Fibroblast of skin of right quadriceps (primary cell): Measurements from ENCODE around the gene MKNK2.
"Not testable (repeated sequence)": the region's sequence is repeated elsewhere in the genome, so short reads cannot be mapped to it uniquely, and the experiment has no call there.

Experiments
- DNase-seq: peaks from one replicate; pipeline ENCODE4 v3.0.0-alpha.2; 2013

MKNK2 gene

GRCh38 chr19:2050991-2051772 lies at the start of gene MKNK2:
Gene MKNK2, minus strand, starts transcription at chr19:2051244. Its CDS starts 393 bp downstream, at chr19:2050851.
- peak; percentile 86 for DNase-seq

- DNase-seq, result no peak
Measured at GRCh38 chr19:2100719-2101061, 49.6 kb upstream of the MKNK2 start.

DNA sequence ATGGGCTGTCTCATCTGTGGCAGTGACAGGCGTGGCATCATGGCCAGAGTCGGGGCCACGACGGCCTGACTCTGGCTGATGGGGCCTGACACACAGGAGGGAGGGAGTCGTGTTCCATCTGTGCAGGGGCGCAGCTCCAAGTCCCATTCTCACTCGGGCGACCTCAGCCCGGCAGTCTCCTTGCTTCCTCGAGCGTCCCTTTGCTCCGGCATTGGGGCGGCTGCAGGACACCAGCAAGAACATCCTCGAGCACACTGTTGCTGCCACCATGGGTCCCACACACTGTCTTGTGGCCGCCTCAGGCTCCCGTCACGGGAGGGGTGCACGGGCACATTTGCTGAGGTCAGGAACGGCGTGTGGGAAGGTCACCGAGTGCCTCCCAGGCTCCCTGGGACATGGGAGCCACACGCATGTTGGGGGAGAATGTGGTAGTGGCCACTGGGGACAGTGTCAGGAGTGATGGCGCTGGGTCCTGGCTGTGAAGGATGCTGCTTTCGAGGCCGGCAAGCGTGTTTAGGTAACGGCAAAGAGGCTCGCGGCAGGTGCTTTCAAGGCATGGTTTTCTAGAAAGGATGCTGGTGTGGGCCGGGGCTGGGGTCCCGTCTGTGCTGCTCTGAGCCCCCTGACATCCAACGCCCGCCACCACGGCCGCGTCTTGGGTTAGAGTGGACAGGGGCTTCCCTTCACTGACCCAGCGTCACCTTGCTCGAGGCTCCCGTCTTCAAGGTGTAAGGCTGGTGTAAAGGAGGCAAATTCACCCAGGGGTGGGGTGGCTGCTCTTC lies 49.1 kb upstream of the MKNK2 start:
- no peak for DNase-seq

DNA sequence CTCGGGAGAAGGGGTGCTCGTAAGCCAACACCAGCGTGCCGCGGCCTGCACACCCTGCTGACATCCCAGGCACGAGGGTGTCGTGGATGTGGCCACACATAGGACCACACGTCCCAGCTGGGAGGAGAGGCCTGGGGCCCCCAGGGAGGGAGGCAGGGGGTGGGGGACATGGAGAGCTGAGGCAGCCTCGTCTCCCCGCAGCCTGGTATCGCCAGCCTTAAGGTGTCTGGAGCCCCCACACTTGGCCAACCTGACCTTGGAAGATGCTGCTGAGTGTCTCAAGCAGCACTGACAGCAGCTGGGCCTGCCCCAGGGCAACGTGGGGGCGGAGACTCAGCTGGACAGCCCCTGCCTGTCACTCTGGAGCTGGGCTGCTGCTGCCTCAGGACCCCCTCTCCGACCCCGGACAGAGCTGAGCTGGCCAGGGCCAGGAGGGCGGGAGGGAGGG lies 48.0 kb upstream of the MKNK2 start:
- no peak for DNase-seq

GRCh38 chr19:2097886-2098327 lies 46.9 kb upstream of the MKNK2 start:
- no peak for DNase-seq

- no peak for DNase-seq
Measured at GRCh38 chr19:2097203-2097885, 46.3 kb upstream of the MKNK2 start.

DNA sequence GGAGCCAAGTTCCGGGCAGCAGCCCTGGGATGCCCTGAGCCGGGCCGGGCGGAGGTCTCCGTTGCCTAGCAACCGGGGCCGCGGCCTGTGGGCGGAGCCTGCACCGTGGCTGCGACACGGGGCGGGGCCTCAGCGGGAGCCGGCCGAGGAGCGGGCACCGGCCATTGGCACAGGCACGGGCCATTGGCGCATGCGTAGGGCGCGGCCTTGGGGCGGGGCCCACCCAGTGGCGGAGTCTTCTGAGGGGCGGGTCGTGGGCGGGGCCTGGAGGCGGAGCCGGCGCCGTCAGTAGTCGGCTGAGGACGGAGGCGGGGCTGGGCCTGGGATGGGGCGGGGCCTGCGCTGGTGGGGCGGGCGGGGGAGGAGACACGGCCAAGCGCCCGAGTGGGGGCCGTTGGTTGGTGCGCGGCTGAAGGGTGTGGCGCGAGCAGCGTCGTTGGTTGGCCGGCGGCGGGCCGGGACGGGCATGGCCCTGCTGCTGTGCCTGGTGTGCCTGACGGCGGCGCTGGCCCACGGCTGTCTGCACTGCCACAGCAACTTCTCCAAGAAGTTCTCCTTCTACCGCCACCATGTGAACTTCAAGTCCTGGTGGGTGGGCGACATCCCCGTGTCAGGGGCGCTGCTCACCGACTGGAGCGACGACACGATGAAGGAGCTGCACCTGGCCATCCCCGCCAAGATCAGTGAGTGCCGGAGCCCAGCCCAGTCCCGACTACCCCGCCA lies 45.6 kb upstream of the MKNK2 start, which contains the start of gene IZUMO4:
Gene IZUMO4 (plus strand): TSS at position 436 of the 723 bp plus-strand sequence. CDS start 31 bp downstream, at position 467.
- DNase-seq, result peak; percentile 97

DNA sequence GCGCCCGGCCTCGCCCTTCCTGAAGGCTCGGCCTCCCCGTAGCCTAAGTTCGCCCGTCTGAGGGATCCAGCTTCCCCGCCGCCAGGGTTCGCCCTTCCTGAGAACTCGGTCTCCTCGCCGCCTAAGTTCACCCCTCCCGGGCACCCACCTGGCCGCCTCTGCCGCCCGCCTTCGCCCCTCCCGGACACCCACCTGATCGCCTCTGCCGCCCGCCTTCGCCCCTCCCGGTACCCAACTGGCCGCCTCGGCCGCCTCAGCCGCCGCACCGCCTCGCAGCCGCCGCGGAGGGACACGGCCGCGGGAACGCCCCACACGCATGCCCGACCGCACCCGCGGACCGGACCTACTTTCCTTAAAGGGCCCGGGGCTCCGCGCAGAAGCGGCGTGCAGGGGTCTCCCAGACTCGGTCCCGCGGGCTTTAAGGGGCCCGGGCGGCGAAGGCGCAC lies 45.0 kb upstream of the MKNK2 start, which contains the start of gene MOB3A:
Gene MOB3A (minus strand): TSS at position 293 of the 446 bp plus-strand sequence. CDS start 17,766 bp downstream, outside the sequence.
- DNase-seq, result peak; percentile 96

DNA sequence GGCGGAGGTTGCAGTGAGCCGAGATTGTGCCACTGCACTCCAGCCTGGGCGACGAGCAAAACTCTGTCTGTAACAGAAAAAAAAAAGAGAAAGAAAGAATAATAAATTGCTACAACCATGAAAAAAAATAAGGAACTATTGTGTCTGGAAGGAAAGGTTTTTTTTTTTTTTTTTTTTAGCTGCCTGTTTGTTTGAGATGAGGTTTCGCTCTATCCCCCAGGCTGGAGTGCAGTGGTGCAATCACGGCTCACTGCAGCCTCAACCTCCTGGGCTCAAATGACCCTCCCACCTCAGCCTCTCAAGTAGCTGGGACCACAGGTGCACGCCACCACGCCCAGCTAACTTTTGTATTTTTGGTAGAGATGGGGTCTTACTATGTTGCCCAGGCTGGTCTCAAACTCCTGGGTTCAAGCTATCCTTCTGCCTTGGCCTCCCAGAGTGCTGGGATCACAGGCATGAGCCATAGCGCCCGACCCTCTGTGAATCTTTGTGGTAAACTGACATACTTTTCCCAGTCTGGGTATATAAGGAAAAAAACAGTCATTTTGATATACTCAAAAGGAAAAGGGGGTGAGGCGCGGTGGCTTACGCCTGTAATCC lies 41.0 kb upstream of the MKNK2 start:
- DNase-seq, result not testable (repeated sequence)

DNA sequence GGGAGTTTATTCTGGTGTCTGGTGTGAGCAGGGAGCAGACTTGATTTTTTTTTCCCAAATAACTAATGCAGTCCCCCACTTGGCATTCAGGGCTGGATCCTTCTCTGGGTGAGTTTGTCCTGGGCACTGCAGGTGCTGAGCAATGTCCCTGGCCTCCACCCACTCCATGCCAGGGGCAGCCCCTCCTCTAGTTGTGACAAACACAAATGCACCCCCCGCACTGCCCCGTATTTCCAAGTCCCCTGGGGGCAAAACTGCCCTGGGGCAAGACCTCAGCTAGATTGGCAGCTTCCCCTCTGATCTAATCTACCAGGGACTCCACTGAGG lies 38.6 kb upstream of the MKNK2 start:
- DNase-seq, result no peak

- no peak for DNase-seq
Measured at GRCh38 chr19:2089001-2089711, 38.1 kb upstream of the MKNK2 start.

DNA sequence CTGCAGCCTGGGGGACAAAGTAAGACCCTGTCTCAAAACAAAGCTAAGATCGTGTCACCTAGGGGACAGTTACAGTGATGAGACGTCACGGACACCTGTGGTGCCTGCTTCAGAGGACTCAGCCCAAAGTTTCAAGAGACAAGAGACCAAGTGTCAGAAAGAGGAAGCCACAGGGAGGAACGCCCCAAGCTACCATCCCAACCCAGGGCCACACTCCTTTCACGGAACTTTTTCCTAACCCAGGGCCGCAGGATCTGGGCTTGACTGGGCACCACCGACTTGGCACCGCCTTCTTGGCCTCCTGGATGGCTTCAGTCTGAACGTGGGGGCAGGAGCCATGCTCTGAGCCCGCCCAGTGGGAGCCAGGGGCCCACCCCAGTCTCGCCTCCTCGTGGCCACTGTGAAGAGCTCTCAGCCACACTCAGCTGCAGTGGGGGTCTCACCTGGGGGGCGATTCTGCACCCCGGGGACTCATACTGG lies 36.6 kb upstream of the MKNK2 start:
- no peak for DNase-seq

DNA sequence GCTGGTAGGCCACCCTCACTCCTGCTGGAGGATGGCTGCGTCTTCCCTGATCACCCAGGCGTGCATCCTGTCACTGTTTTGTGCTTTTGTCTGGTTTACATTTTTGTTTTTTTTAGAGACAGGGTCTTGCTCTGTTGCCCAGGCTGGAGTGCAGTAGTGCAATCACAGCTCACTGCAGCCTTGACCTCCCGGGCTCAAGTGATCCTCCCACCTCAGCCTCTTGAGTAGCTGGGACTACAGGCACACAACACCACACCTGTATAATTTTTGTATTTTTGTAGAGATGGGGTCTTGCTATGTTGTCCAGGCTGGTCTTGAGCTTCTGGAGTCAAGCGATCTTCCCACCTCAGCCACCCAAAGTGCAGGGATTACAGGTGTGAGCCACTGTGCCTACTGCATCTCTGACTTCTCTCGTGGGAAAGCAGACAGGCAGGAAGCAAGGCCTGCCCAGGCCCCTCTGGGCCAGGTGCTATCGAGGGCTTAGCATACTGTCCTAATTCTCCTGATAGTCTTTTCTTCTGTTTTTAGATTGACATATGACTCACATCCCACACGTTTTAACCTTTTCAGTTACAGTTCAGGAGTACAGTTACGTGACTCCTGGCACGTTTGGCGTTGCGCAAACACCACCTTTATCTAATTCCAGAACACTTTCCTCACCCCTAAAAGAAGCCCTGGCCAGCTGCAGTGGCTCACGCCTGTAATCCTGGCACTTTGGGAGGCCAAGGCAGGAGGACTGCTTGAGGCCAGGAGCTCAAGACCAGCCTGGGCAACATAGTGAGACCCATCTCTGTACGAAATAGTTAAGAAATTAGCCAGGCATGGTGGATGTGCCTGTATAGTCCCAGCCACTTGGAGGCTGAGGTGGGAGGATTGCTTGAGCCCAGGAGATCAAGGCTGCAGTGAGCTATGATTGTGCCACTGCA lies 35.9 kb upstream of the MKNK2 start:
- DNase-seq, result peak; percentile 21

- peak; percentile 39 for DNase-seq
Measured at GRCh38 chr19:2084993-2085720, 34.1 kb upstream of the MKNK2 start.

GRCh38 chr19:2083174-2083854 lies 32.3 kb upstream of the MKNK2 start:
- no peak for DNase-seq

- DNase-seq, result no peak
Measured at GRCh38 chr19:2081873-2082810, 31.1 kb upstream of the MKNK2 start.

DNA sequence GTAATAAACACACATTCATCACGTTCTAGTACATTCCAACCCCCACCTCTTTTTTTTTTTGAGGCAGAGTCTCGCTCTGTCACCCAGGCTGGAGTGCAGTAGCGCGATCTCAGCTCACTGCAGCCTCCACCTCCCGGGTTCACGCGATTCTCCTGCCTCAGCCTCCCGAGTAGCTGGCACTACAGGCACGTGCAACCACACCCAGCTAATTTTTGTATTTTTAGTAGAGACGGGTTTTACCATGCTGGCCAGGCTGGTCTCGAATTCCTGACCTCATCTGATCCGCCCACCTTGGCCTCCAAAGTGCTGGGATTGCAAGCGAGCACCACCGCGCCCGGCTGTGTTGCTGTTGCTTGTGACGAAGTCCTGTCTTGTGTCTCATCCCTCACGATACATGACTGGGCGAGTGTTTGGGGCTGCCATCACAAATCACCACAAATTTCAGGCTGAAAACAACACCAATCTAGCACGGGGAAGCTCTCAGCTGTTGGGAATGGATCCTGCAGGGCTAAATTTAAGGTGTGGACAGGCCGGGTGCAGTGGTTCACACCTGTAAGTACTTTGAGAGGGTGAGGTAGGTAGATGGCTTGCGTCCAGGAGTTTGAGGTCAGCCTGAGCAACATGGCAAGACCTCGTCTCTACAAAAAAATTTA lies 29.4 kb upstream of the MKNK2 start:
- no peak for DNase-seq
